Chondrocyte (in vitro differentiated cells): ENCODE results near the gene PTPN12. TPM values are rescaled to one million over a fixed set of nuclear protein-coding genes. Genes with fewer than 3 reads are reported as not detected.

Source experiments
- DNase-seq: peaks from one replicate; pipeline ENCODE4 v3.0.0; 2021; ENCODE audit warnings: mixed read lengths, low spot score
- H3K27ac Mint-ChIP-seq: one replicate; pipeline ENCODE4 v1.8.0; 2021; ENCODE audit warnings: mild to moderate bottlenecking, moderate library complexity, mixed read lengths; ENCODE audit not compliant: unreplicated experiment
- H3K27me3 Mint-ChIP-seq: 2 replicates; pipeline ENCODE4 v1.8.0; 2021; ENCODE audit warnings: low read depth, mixed read lengths
- H3K36me3 Mint-ChIP-seq: 2 replicates; pipeline ENCODE4 v1.8.0; 2021; ENCODE audit warnings: low read depth, mixed read lengths
- H3K4me1 Mint-ChIP-seq: 2 replicates; pipeline ENCODE4 v1.8.0; 2021; ENCODE audit warnings: low read depth, mild to moderate bottlenecking, mixed read lengths
- H3K4me3 Mint-ChIP-seq: one replicate; pipeline ENCODE4 v1.8.0; 2021; ENCODE audit warnings: mild to moderate bottlenecking, moderate library complexity, mixed read lengths; ENCODE audit not compliant: unreplicated experiment
- H3K9me3 Mint-ChIP-seq: 2 replicates; pipeline ENCODE4 v1.8.0; 2021; ENCODE audit warnings: low read depth, mixed read lengths
- total RNA-seq: library from RNA; stranded (reverse); gene quantifications from 3 replicates; pipeline ENCODE4 v1.2.1, GENCODE V29; 2021
- TF ChIP-seq, protein P1 (sequence below): fragments of 200-600 bp; sonication (generic); IDR thresholded peaks from 2 replicates; pipeline ENCODE4 v1.5.0; 2021; ENCODE audit warnings: antibody characterized with exemption, mild to moderate bottlenecking, moderate library complexity

Gene PTPN12
- total RNA-seq, 1 donor from 2014 or later = 68.2 TPM

DNA sequence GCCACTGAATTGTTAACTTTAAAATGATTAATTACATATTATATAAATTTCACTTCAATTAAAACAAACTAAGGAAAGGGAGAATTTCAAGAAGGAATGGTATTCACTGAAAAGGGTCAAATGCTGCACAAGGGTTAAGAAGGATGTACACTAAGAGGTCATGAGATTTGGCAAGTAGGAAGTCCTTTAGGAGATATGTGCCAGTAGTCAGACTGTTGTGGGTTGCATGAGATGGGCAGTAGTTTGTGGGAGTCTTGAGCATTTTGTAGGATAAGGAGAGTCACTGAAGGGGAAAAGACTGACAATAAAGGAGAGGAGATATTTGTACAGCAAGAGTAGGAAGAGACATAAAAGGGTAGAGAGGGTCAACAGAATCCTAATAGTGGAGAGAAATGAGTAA, 12.4 kb upstream of the PTPN12 start:
- DNase-seq = no peak
- Mint-ChIP-seq H3K27ac (no peak overlapping the region), H3K4me3 (no peak overlapping the region), H3K4me1 (no peaks in the 10 kb centered on the region), H3K27me3 (no peaks in the 10 kb centered on the region), H3K9me3 (no peaks in the 10 kb centered on the region), H3K36me3 (no peaks in the 10 kb centered on the region)
- TF ChIP-seq, protein P1, sequence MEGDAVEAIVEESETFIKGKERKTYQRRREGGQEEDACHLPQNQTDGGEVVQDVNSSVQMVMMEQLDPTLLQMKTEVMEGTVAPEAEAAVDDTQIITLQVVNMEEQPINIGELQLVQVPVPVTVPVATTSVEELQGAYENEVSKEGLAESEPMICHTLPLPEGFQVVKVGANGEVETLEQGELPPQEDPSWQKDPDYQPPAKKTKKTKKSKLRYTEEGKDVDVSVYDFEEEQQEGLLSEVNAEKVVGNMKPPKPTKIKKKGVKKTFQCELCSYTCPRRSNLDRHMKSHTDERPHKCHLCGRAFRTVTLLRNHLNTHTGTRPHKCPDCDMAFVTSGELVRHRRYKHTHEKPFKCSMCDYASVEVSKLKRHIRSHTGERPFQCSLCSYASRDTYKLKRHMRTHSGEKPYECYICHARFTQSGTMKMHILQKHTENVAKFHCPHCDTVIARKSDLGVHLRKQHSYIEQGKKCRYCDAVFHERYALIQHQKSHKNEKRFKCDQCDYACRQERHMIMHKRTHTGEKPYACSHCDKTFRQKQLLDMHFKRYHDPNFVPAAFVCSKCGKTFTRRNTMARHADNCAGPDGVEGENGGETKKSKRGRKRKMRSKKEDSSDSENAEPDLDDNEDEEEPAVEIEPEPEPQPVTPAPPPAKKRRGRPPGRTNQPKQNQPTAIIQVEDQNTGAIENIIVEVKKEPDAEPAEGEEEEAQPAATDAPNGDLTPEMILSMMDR = no peak

DNA sequence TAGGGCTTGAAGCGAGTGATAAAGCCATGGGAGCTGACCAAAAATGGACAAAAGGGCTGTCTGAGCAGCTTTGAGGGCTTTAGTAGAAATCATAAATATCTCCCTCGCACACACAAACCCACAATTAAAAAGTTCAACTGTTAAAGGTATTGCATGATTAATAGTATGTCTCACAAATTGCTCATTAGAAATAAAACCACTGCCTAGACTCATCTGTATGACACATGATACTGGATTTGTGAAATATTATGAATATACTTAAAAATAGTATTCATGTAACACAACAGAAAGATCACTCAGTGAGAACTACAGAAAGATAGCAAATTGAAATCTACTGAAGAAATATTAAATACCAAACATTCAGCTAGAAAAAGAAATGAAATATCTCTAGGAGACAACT, 11.9 kb upstream of the PTPN12 start:
- TF ChIP-seq, protein P1 = no peak
- DNase-seq = no peak
- Mint-ChIP-seq H3K36me3 (no peaks in the 10 kb centered on the region), H3K27me3 (no peaks in the 10 kb centered on the region), H3K9me3 (no peaks in the 10 kb centered on the region), H3K4me1 (no peaks in the 10 kb centered on the region), H3K4me3 (no peak overlapping the region), H3K27ac (no peak overlapping the region)

DNA sequence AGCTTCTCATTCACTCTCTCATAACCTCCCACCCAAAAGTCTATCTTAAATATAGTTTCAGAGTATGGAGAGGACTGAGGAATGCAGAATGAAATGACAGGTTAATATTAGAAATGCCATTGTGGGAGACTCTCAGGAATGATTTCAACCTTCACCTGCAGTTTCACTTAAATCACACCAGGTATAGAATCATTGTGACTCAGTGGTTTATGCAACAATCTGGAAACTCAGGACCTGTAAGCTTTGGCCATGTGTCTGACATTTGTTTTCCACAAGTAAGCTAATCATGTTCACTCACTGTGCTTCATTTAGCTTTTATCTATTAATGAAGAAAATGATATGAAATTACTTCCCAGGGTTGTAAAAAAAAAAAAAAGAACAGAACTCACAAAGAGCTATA, 8.7 kb upstream of the PTPN12 start:
- no peaks in the 10 kb centered on the region for H3K9me3 Mint-ChIP-seq
- H3K27ac Mint-ChIP-seq = no peak overlapping the region
- H3K27me3 Mint-ChIP-seq = no peaks in the 10 kb centered on the region
- H3K36me3 Mint-ChIP-seq = no peaks in the 10 kb centered on the region
- H3K4me3 Mint-ChIP-seq = no peak overlapping the region
- DNase-seq = no peak
- H3K4me1 Mint-ChIP-seq = no peaks in the 10 kb centered on the region
- TF ChIP-seq, protein P1 = no peak

DNA sequence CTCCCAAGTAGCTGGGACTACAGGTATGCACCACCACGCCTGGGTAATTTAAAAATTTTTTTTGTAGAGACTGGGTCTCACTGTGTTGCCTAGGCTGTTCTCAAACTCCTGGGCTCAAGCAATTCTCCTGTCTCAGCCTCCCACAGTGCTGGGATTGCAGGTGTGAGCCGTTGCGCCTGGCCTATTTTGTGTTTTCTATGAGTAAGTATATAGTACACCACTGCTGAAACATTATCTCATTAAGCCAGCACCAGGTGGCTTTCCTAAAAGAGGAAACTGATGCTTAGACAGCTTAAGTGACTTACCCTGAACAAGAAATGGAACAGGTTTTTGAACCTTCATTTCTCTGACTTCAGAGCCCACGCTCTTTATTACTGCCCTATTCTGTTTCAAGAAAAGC, 7.8 kb upstream of the PTPN12 start:
- H3K36me3 Mint-ChIP-seq = no peaks in the 10 kb centered on the region
- TF ChIP-seq, protein P1 = no peak
- H3K27me3 Mint-ChIP-seq = no peaks in the 10 kb centered on the region
- H3K4me1 Mint-ChIP-seq = no peaks in the 10 kb centered on the region
- H3K4me3 Mint-ChIP-seq = no peak overlapping the region
- no peak for DNase-seq
- no peaks in the 10 kb centered on the region for H3K9me3 Mint-ChIP-seq
- no peak overlapping the region for H3K27ac Mint-ChIP-seq

DNA sequence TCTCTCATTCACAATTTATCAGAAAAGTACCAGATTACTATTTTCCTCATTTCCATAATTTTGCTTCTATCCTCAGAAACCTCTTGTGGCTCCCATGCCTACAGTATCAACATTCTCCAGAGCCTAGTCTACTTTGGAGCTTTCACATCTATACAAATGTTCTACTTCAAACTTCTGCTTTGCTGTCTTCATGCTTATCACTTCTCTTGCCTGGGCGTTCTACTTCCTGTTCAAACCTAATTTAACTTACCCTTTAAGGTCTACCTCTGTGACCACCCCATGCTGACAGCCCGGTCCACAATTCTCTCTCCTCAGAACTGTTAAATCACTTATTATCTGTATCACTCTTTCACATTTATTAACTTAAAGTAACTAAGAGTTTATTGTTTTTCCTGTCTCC, 6.1 kb upstream of the PTPN12 start:
- no peaks in the 10 kb centered on the region for H3K4me1 Mint-ChIP-seq
- H3K36me3 Mint-ChIP-seq = no peaks in the 10 kb centered on the region
- H3K4me3 Mint-ChIP-seq = no peak overlapping the region
- DNase-seq = no peak
- no peak overlapping the region for H3K27ac Mint-ChIP-seq
- no peaks in the 10 kb centered on the region for H3K27me3 Mint-ChIP-seq
- H3K9me3 Mint-ChIP-seq = no peaks in the 10 kb centered on the region
- TF ChIP-seq, protein P1 = no peak
